Endothelial cell (in vitro differentiated cells): ENCODE measurements around the gene KSR1. TPM values are rescaled to one million over a fixed set of nuclear protein-coding genes. Genes with fewer than 3 reads are reported as not detected.

Experiments used
- DNase-seq: peaks from one replicate; pipeline ENCODE4 v3.0.0; 2021; ENCODE audit warnings: low spot score
- H3K27ac Mint-ChIP-seq: one replicate; pipeline ENCODE4 v1.8.0; 2021; ENCODE audit warnings: mixed read lengths, inconsistent platforms; ENCODE audit not compliant: unreplicated experiment
- H3K27me3 Mint-ChIP-seq: one replicate; pipeline ENCODE4 v1.8.0; 2021; ENCODE audit warnings: mild to moderate bottlenecking, moderate library complexity, mixed read lengths, inconsistent platforms; ENCODE audit not compliant: unreplicated experiment
- H3K36me3 Mint-ChIP-seq: one replicate; pipeline ENCODE4 v1.8.0; 2021; ENCODE audit warnings: mild to moderate bottlenecking, low read depth, mixed read lengths, inconsistent platforms; ENCODE audit not compliant: unreplicated experiment
- H3K4me1 Mint-ChIP-seq: one replicate; pipeline ENCODE4 v1.8.0; 2021; ENCODE audit warnings: mild to moderate bottlenecking, mixed read lengths, inconsistent platforms; ENCODE audit not compliant: unreplicated experiment
- H3K4me3 Mint-ChIP-seq: one replicate; pipeline ENCODE4 v1.8.0; 2021; ENCODE audit warnings: mild to moderate bottlenecking, mixed read lengths, inconsistent platforms; ENCODE audit not compliant: unreplicated experiment
- H3K9me3 Mint-ChIP-seq: one replicate; pipeline ENCODE4 v1.8.0; 2021; ENCODE audit warnings: mixed read lengths, inconsistent platforms; ENCODE audit not compliant: unreplicated experiment
- CTCF ChIP-seq: fragments of 200-600 bp; sonication (generic); IDR thresholded peaks from one replicate; pipeline ENCODE4 v1.5.0; 2021; ENCODE audit warnings: antibody characterized with exemption; ENCODE audit not compliant: unreplicated experiment
- total RNA-seq: library from RNA; stranded (reverse); fragmentation: NEBNext Ultra II Directional; extraction: Animal tissue kit (Norgen Biotek cat#: 25700); gene quantifications from one replicate; pipeline ENCODE4 v1.2.1, GENCODE V29; 2021; ENCODE audit not compliant: unreplicated experiment

KSR1 gene
- total RNA-seq, 1 donor from 2014 or later = 65.2 TPM

DNA sequence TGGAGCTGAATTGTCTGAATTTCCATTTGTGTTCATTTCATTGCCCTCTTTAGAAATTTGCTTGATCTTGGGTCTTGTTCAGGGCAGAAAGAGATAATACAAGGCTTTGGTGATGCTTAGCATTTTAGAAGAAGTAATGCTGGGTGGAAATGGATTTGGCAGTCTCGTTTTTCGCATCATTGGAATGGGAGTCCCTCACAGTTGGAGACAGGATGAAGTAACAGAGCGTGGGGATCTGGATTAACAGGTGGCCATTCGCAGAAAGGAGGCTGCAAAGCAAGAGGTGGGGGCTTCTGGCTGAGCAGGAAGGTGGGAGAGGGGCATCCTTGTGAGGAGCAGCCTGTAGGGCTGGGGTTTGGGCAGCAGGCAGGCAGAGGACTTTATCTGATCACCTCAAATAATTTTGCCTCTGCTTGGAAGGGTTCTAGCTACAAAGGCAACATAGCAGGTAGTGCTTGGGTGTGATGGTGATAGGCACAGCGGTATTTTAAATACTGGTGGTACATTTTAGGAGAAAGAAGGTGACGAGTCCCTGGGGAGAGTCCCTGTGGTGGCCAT, 17.0 kb downstream of the KSR1 start:
- Mint-ChIP-seq H3K9me3 (no peaks in the 10 kb centered on the region), H3K36me3 (peaks cover 4% of the 10 kb centered on the region), H3K27me3 (peaks cover 4% of the 10 kb centered on the region), H3K4me3 (no peak overlapping the region), H3K4me1 (peaks cover 50% of the 10 kb centered on the region), H3K27ac (peak overlapping the region; percentile 65)
- no peak for TF ChIP-seq CTCF
- DNase-seq = no peak

- Mint-ChIP-seq H3K9me3 (no peaks in the 10 kb centered on the region), H3K4me3 (no peak overlapping the region), H3K36me3 (peaks cover 4% of the 10 kb centered on the region), H3K27ac (peak overlapping the region; percentile 65), H3K4me1 (peaks cover 43% of the 10 kb centered on the region), H3K27me3 (peaks cover 4% of the 10 kb centered on the region)
- DNase-seq = no peak
- TF ChIP-seq CTCF = no peak
Measured at GRCh38 chr17:27473748-27474609, 17.7 kb downstream of the KSR1 start.

DNA sequence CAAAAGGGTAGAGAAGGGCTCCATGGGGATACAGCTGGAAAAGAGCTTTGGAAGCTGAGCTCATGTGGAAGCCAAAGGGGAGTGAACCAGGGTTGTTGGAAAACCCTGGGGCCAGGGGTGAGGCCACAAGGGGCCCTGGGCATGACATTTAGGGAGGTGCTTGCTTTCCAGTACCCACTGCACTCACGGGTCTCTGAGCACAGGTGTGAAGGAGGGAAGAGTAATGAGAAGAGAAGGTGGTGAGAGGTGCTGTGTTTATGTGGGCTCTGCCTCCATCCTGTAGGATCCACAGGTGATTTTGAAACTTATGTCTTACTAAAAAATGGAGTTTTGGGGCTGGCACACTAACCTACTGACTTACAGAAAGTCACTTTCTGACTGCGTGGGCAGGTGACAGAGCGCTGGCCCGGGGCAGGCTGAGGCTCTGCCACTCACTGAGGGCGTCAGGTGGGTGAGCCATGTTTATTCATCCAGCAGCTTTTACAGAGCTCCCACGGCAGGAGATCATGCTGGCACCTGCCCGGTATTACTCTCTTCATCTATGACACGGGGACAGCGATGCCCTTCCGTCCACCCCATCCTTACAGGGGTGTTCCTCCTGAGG, 18.9 kb downstream of the KSR1 start:
- H3K27ac Mint-ChIP-seq = no peak overlapping the region
- TF ChIP-seq CTCF = no peak
- no peak for DNase-seq
- H3K4me3 Mint-ChIP-seq = no peak overlapping the region
- peaks cover 5% of the 10 kb centered on the region for H3K36me3 Mint-ChIP-seq
- peaks cover 7% of the 10 kb centered on the region for H3K27me3 Mint-ChIP-seq
- peaks cover 38% of the 10 kb centered on the region for H3K4me1 Mint-ChIP-seq
- no peaks in the 10 kb centered on the region for H3K9me3 Mint-ChIP-seq

GRCh38 chr17:27475981-27476895, 20.0 kb downstream of the KSR1 start:
- no peaks in the 10 kb centered on the region for H3K9me3 Mint-ChIP-seq
- H3K27ac Mint-ChIP-seq = no peak overlapping the region
- H3K4me1 Mint-ChIP-seq = peaks cover 34% of the 10 kb centered on the region
- H3K27me3 Mint-ChIP-seq = peaks cover 6% of the 10 kb centered on the region
- H3K36me3 Mint-ChIP-seq = peaks cover 5% of the 10 kb centered on the region
- H3K4me3 Mint-ChIP-seq = no peak overlapping the region
- no peak for DNase-seq
- no peak for TF ChIP-seq CTCF
